HepG2 (cell line): ENCODE results near the gene TMEM31. TPM values are rescaled to one million over a fixed set of nuclear protein-coding genes. Genes with fewer than 3 reads are reported as not detected.
A peak's percentile ranks its signal among the peaks of the same experiment; 100 is the strongest.

Experiments
- ELF4 ChIP-seq: sonication (generic); formaldehyde crosslinking; IDR thresholded peaks from 2 replicates; pipeline ENCODE4 v1.5.0; 2020; ENCODE audit warnings: missing genetic modification reagents, mild to moderate bottlenecking, moderate library complexity, borderline replicate concordance
- GATAD2A ChIP-seq: IDR thresholded peaks from 2 replicates; pipeline ENCODE4 v1.6.1; 2016
- HOXA3 ChIP-seq: sonication (generic); formaldehyde crosslinking; IDR thresholded peaks from 2 replicates; pipeline ENCODE4 v1.5.0; 2020; ENCODE audit warnings: missing genetic modification reagents
- POLR2A ChIP-seq, 2 experiments: IDR thresholded peaks; 2 replicates each; pipeline ENCODE4 v1.6.1; 2011; ENCODE audit warnings: low read depth in 2 of 2, low read length in 2 of 2, mild to moderate bottlenecking in 1 of 2, moderate library complexity in 1 of 2; ENCODE audit not compliant: insufficient read depth in 1 of 2
- SIN3A ChIP-seq: IDR thresholded peaks from 2 replicates; pipeline ENCODE4 v1.6.1; 2011; ENCODE audit warnings: low read depth, mild to moderate bottlenecking, control low read depth, low read length, borderline replicate concordance
- SP2 ChIP-seq: sonication (generic); formaldehyde crosslinking; IDR thresholded peaks from 2 replicates; pipeline ENCODE4 v1.5.1; 2020; ENCODE audit warnings: mild to moderate bottlenecking, missing genetic modification reagents
- SP4 ChIP-seq: sonication (generic); formaldehyde crosslinking; IDR thresholded peaks from 2 replicates; pipeline ENCODE4 v1.8.1; 2023; ENCODE audit warnings: mild to moderate bottlenecking, missing genetic modification reagents
- TBX3 ChIP-seq: fragments of 450-650 bp; IDR thresholded peaks from 2 replicates; pipeline ENCODE4 v1.6.1; 2017; ENCODE audit warnings: antibody characterized with exemption, mild to moderate bottlenecking, inconsistent platforms, borderline replicate concordance
- TGIF2 ChIP-seq: IDR thresholded peaks from 2 replicates; pipeline ENCODE4 v1.6.1; 2016; ENCODE audit warnings: control low read depth, missing compliant biosample characterization
- YEATS2 ChIP-seq: sonication (generic); formaldehyde crosslinking; IDR thresholded peaks from 2 replicates; pipeline ENCODE4 v1.4.0; 2020; ENCODE audit warnings: missing genetic modification reagents, borderline replicate concordance
- ZFAT ChIP-seq: sonication (generic); formaldehyde crosslinking; conservative IDR thresholded peaks from 2 replicates; pipeline ENCODE4 v1.8.1; 2023; ENCODE audit warnings: missing genetic modification reagents, inconsistent platforms
- ZNF263 ChIP-seq: sonication (generic); formaldehyde crosslinking; IDR thresholded peaks from 2 replicates; pipeline ENCODE4 v1.4.0; 2020; ENCODE audit warnings: missing genetic modification reagents
- ZNF296 ChIP-seq: sonication (generic); formaldehyde crosslinking; conservative IDR thresholded peaks from 2 replicates; pipeline ENCODE4 v1.5.0; 2020; ENCODE audit warnings: mild to moderate bottlenecking, missing genetic modification reagents
- ZNF431 ChIP-seq: sonication (generic); formaldehyde crosslinking; IDR thresholded peaks from 2 replicates; pipeline ENCODE4 v1.9.0; 2022; ENCODE audit warnings: missing genetic modification reagents, low read depth, mild to moderate bottlenecking, borderline replicate concordance
- ZNF724P ChIP-seq: sonication (generic); formaldehyde crosslinking; IDR thresholded peaks from 2 replicates; pipeline ENCODE4 v1.8.0; 2022; ENCODE audit warnings: missing genetic modification reagents, borderline replicate concordance
- ZSCAN20 ChIP-seq: sonication (generic); formaldehyde crosslinking; IDR thresholded peaks from 2 replicates; pipeline ENCODE4 v1.4.0; 2020; ENCODE audit warnings: missing genetic modification reagents, mild to moderate bottlenecking, borderline replicate concordance
- polyA plus RNA-seq, 8 experiments: library from polyadenylated mRNA; depleted of rRNA in 3 of 8; stranded (reverse) in 7 of 8; unstranded in 1 of 8; fragments of >200 nt; fragmentation: Illumina TruSeq in 4 of 8; extraction: Trizol in 4 of 8; gene quantifications; 2 replicates each; pipeline versions ENCODE4 v1.2.1 to v1.2.3, GENCODE V29; 2011 to 2016; ENCODE audit warnings: low read depth in 4 of 8, missing spikeins in 1 of 8, mixed read lengths in 1 of 8; ENCODE audit not compliant: insufficient read depth in 1 of 8
- total RNA-seq, 5 experiments: library from RNA; depleted of rRNA; stranded (reverse); fragments of >200 nt; fragmentation: Illumina TruSeq; extraction: Trizol; gene quantifications; 2 replicates each; pipeline ENCODE4 v1.2.3, GENCODE V29; 2016; ENCODE audit warnings: low read depth in 1 of 5
- TF ChIP-seq, protein P1 (sequence below): sonication (generic); formaldehyde crosslinking; conservative IDR thresholded peaks from 2 replicates; pipeline ENCODE4 v1.4.0; 2020; ENCODE audit warnings: missing genetic modification reagents
- TF ChIP-seq, protein P2 (sequence below): sonication (generic); formaldehyde crosslinking; IDR thresholded peaks from 2 replicates; pipeline ENCODE4 v1.4.0; 2020; ENCODE audit warnings: mild to moderate bottlenecking, missing genetic modification reagents, borderline replicate concordance
- TF ChIP-seq, protein P3 (sequence below): sonication (generic); formaldehyde crosslinking; IDR thresholded peaks from 2 replicates; pipeline ENCODE4 v1.4.0; 2020; ENCODE audit warnings: mild to moderate bottlenecking, missing genetic modification reagents
- TF ChIP-seq, protein P4 (sequence below): sonication (generic); formaldehyde crosslinking; IDR thresholded peaks from 2 replicates; pipeline ENCODE4 v1.8.1; 2023; ENCODE audit warnings: mild to moderate bottlenecking, moderate library complexity, missing genetic modification reagents

The TMEM31 gene
- total and polyA plus RNA-seq, 2 of the 13 experiments (the other 11 are each of a cell fraction or from before 2014, with no cell fraction given), result 0.16 TPM; not detected in 1

DNA sequence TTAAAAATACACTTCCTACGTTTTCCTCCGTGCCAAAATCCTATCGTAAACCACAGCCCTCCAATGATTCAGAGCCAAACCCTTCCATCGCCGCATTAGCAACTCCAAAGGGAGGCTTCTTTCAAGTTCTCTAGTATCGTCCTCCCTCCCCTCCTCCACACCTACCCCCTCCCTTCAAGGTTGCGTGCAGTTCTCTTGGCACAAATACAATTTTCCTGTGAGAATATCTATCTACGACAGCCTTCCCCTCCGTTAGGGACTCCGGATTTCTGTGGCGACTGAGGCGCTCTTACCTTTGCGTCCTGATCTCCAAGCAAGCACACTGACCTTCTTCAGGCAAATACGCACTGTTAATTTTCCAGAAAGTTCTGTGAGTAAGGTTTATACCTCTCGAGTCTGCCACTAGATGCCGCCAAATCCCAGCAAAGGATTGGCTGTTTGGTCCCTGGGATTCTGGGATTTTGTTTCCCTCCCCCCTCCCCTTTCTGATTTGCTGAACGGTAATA lies 23.0 kb upstream of the TMEM31 start (continued):
- TF ChIP-seq, protein P1, sequence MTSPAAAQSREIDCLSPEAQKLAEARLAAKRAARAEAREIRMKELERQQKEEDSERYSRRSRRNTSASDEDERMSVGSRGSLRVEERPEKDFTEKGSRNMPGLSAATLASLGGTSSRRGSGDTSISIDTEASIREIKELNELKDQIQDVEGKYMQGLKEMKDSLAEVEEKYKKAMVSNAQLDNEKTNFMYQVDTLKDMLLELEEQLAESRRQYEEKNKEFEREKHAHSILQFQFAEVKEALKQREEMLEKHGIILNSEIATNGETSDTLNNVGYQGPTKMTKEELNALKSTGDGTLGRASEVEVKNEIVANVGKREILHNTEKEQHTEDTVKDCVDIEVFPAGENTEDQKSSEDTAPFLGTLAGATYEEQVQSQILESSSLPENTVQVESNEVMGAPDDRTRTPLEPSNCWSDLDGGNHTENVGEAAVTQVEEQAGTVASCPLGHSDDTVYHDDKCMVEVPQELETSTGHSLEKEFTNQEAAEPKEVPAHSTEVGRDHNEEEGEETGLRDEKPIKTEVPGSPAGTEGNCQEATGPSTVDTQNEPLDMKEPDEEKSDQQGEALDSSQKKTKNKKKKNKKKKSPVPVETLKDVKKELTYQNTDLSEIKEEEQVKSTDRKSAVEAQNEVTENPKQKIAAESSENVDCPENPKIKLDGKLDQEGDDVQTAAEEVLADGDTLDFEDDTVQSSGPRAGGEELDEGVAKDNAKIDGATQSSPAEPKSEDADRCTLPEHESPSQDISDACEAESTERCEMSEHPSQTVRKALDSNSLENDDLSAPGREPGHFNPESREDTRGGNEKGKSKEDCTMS, result no peak
- TF ChIP-seq ZNF263 (CRISPR knock-in tag) (0 out of 2 replicates have a peak, but pooled peaks have one; percentile 47), SP2 (CRISPR knock-in tag) (no peak), TGIF2 (CRISPR knock-in tag) (no peak), SIN3A (no peak), TBX3 (no peak), SP4 (CRISPR knock-in tag) (no peak), YEATS2 (0 out of 2 replicates have a peak, but pooled peaks have one; percentile 35), ZNF724P (CRISPR knock-in tag) (no peak), ZFAT (CRISPR knock-in tag) (no peak), POLR2A (IDR thresholded peaks at IDR 0.05; ENCODE audit: insufficient read depth in 1 of 2, low read depth in 2 of 2, low read length in 2 of 2) (peak in 1 of 2 experiments; percentile 17; a peak in 1 of 4 replicates), ELF4 (CRISPR knock-in tag) (no peak), ZNF431 (CRISPR knock-in tag) (no peak), ZNF296 (CRISPR knock-in tag) (no peak), HOXA3 (CRISPR knock-in tag) (0 out of 2 replicates have a peak, but pooled peaks have one; percentile 15), ZSCAN20 (CRISPR knock-in tag) (no peak), GATAD2A (CRISPR knock-in tag) (peak; percentile 40; the same call in 1 of the 2 replicates)
- TF ChIP-seq, protein P2, sequence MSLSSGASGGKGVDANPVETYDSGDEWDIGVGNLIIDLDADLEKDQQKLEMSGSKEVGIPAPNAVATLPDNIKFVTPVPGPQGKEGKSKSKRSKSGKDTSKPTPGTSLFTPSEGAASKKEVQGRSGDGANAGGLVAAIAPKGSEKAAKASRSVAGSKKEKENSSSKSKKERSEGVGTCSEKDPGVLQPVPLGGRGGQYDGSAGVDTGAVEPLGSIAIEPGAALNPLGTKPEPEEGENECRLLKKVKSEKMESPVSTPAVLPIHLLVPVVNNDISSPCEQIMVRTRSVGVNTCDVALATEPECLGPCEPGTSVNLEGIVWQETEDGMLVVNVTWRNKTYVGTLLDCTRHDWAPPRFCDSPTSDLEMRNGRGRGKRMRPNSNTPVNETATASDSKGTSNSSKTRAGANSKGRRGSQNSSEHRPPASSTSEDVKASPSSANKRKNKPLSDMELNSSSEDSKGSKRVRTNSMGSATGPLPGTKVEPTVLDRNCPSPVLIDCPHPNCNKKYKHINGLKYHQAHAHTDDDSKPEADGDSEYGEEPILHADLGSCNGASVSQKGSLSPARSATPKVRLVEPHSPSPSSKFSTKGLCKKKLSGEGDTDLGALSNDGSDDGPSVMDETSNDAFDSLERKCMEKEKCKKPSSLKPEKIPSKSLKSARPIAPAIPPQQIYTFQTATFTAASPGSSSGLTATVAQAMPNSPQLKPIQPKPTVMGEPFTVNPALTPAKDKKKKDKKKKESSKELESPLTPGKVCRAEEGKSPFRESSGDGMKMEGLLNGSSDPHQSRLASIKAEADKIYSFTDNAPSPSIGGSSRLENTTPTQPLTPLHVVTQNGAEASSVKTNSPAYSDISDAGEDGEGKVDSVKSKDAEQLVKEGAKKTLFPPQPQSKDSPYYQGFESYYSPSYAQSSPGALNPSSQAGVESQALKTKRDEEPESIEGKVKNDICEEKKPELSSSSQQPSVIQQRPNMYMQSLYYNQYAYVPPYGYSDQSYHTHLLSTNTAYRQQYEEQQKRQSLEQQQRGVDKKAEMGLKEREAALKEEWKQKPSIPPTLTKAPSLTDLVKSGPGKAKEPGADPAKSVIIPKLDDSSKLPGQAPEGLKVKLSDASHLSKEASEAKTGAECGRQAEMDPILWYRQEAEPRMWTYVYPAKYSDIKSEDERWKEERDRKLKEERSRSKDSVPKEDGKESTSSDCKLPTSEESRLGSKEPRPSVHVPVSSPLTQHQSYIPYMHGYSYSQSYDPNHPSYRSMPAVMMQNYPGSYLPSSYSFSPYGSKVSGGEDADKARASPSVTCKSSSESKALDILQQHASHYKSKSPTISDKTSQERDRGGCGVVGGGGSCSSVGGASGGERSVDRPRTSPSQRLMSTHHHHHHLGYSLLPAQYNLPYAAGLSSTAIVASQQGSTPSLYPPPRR (CRISPR knock-in tag), result no peak
- TF ChIP-seq, protein P3, sequence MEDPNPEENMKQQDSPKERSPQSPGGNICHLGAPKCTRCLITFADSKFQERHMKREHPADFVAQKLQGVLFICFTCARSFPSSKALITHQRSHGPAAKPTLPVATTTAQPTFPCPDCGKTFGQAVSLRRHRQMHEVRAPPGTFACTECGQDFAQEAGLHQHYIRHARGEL (CRISPR knock-in tag), result peak; percentile 100
- TF ChIP-seq, protein P4, sequence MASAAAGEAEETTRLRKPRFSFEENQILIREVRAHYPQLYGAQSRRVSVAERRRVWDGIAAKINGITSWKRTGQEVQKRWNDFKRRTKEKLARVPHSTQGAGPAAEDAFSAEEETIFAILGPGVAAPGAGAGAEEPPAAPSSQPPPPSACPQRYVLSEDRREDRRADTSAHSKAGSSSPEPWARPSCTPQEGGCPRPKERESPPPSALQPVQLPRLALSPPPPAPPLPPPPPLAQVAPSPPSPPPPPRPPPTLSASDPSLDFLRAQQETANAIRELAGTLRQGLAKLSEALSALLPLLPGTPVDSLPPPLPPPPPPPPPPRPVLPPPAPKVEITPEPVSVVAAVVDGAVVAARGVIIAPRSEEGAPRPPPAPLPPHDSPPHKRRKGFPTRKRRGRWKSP (CRISPR knock-in tag), result no peak
